Activated T-cell treated with anti-CD3 and anti-CD28 coated beads, Interleukin-2, amount 50 U/mL, for 72 hours (primary cell): ENCODE measurements around the gene MUC2. TPM values are rescaled to one million over a fixed set of nuclear protein-coding genes. Genes with fewer than 3 reads are reported as not detected.
A peak's percentile ranks its signal among the peaks of the same experiment; 100 is the strongest.

ENCODE experiments used
- ATAC-seq, 2 donors: fragments of 150-1000 bp; cut with Tn5 transposase; replicated peaks in 1 of 2; 2 replicates each; pipeline ENCODE4 v1.10.0; 2021; ENCODE audit warnings: moderate library complexity in 2 of 2, mild to moderate bottlenecking in 1 of 2
- DNase-seq, 2 donors: peaks; one replicate each; pipeline ENCODE4 v3.0.0; 2021 to 2022; ENCODE audit warnings: mixed read lengths in 1 of 2
- H3K27ac Mint-ChIP-seq: one replicate; pipeline ENCODE4 v1.8.0; 2022; ENCODE audit warnings: mild to moderate bottlenecking, moderate library complexity, mixed read lengths
- H3K27me3 Mint-ChIP-seq: one replicate; pipeline ENCODE4 v1.8.0; 2022; ENCODE audit warnings: low read depth, mixed read lengths
- H3K36me3 Mint-ChIP-seq, 2 donors: one replicate each; pipeline ENCODE4 v1.8.0; 2022; ENCODE audit warnings: mixed read lengths in 2 of 2, mild to moderate bottlenecking in 1 of 2; ENCODE audit not compliant: insufficient read depth in 2 of 2
- H3K4me1 Mint-ChIP-seq: one replicate; pipeline ENCODE4 v1.8.0; 2022; ENCODE audit warnings: low read depth, mixed read lengths
- H3K4me3 Mint-ChIP-seq, 2 donors: one replicate each; pipeline ENCODE4 v1.8.0; 2022; ENCODE audit warnings: mild to moderate bottlenecking in 2 of 2, mixed read lengths in 2 of 2, moderate library complexity in 2 of 2
- H3K9me3 Mint-ChIP-seq, 2 donors: one replicate each; pipeline ENCODE4 v1.8.0; 2022; ENCODE audit warnings: mixed read lengths in 2 of 2
- total RNA-seq, 2 donors: library from RNA; stranded (reverse); gene quantifications; one replicate each; pipeline ENCODE4 v1.2.3, GENCODE V29; 2022

MUC2 gene
- total RNA-seq, 2 donors from 2014 or later, result not detected

DNA sequence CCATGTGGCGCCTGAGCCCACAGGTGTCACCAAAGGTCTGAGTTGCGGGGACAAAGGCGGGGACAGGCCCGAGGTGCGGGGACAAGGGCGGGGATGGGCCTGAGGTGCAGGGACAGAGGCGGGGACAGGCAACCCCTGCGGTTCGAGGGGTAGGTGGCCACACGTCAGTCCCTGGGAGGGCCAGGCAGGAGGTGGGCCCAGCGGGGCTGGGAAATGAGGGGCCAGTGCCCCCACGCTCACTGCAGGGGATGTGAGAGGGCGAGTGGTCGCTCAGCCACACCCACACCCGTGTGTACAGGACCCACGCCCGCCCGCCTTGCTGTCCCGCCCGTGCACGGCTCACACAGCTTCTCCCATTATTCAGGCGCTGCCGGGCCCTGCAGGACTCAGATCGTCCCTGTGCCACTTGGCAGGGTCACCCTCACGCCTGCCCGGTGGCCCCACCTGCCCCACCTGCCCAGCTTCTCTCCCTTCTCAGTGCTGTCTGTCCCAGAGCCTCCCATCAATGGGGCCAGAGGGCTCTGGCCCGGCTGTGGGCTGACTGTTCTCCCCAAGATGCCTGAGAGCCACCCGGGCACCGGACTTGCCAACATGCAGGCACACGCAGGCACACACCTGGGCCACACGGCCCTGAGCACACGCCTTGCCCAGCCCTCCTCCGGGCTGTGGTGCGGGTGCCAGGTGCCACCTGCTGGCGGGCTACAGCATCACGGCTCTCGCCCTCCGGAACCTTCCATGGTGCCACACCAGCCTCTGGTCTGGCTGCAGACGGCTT is 23.9 kb upstream of the MUC2 start:
- Mint-ChIP-seq H3K9me3 (no peaks in the 10 kb centered on the region), H3K27ac (no peak overlapping the region), H3K4me1 (no peaks in the 10 kb centered on the region), H3K36me3 (no peaks in the 10 kb centered on the region), H3K27me3 (no peaks in the 10 kb centered on the region), H3K4me3 (no peak overlapping the region)
- DNase-seq, result peak; percentile 78 to 81
- peak; percentile 98 to 99 for ATAC-seq

DNA sequence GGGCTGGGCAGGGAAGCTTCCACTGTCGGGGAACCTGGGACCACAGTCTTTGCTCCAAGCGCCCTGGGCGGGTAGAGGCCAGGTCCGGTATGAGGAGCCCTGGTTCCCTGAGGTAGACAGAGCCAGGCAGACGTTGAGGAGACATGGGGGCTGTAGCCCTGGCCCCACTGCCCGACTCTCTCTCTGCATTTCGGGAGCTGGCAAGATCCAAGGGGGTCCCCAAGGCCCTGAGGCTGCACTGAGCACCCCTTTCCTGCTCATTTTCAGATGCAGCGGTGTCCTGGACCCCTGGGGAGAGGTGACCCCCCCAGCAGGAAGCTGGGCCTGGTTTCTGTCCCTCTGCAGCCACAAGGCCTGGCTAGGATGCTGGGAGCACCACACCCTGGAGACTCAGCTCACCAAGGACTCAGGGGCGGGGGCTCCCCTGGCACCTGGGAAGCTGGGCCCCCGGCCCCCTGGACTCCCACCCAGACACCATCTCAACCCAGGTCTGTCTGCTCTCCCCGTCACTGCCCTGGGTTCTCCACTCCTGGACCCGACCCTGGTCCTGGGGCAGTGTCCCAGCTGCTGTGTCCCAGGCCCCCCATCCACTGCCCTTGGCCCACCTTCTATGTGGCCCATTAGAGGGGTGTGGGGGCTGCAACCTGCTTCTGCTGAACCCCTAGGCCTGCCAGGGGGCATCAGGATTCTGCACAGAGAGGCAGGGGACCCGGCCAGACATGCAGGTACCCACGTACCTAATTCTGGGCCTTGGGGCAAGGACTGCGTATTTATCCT is 23.1 kb upstream of the MUC2 start:
- H3K27me3 Mint-ChIP-seq, result no peaks in the 10 kb centered on the region
- H3K4me1 Mint-ChIP-seq, result no peaks in the 10 kb centered on the region
- no peak overlapping the region for H3K27ac Mint-ChIP-seq
- no peaks in the 10 kb centered on the region for H3K36me3 Mint-ChIP-seq
- no peak for ATAC-seq
- H3K9me3 Mint-ChIP-seq, result no peaks in the 10 kb centered on the region
- no peak for DNase-seq
- no peak overlapping the region for H3K4me3 Mint-ChIP-seq

DNA sequence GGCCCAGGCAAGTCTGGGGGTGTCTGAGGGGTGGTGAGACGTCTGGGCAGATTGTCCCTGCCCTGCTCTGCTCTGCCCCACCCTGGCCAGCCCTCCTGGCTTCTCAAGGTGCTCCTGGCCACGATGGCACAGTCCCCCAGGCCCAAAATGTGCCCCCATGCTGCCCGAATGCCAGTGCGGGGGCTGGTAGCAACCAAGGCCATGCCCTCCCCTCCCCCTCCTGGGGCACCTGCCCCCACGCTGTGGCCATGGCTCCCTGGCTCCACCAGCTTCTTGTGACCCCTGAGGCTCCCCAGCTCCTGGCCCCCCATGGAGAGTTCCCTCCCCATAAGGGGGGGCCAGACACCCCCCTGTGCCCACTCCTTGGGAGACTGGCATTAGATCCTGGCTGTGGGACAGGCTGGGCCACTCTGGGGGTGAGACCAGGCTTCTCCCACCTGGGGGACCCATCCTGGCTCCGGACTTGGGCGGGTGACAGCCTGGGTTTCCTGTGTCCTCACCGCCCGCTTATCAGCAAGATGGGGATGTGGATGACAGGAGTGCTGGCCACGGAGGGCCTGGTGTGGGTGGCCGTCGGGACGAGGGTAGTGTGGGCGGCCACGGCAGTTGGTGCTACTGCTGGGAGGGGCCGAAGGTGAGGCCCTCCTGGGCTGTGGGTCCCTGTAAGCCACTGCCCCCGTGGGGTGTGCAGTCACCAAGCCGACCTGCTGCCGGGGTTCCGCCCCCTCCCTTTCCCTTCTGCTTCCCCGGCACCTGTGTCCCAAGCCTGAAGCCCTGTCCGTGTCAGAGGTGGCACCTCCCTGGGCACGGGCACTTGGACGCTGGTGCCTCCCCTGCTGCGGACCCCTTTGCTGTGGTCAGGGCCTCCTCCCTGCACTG is 22.3 kb upstream of the MUC2 start:
- H3K36me3 Mint-ChIP-seq, result no peaks in the 10 kb centered on the region
- ATAC-seq (no peak), DNase-seq (no peak)
- H3K4me1 Mint-ChIP-seq, result no peaks in the 10 kb centered on the region
- no peaks in the 10 kb centered on the region for H3K9me3 Mint-ChIP-seq
- H3K27me3 Mint-ChIP-seq, result no peaks in the 10 kb centered on the region
- H3K4me3 Mint-ChIP-seq, result no peak overlapping the region
- no peak overlapping the region for H3K27ac Mint-ChIP-seq

DNA sequence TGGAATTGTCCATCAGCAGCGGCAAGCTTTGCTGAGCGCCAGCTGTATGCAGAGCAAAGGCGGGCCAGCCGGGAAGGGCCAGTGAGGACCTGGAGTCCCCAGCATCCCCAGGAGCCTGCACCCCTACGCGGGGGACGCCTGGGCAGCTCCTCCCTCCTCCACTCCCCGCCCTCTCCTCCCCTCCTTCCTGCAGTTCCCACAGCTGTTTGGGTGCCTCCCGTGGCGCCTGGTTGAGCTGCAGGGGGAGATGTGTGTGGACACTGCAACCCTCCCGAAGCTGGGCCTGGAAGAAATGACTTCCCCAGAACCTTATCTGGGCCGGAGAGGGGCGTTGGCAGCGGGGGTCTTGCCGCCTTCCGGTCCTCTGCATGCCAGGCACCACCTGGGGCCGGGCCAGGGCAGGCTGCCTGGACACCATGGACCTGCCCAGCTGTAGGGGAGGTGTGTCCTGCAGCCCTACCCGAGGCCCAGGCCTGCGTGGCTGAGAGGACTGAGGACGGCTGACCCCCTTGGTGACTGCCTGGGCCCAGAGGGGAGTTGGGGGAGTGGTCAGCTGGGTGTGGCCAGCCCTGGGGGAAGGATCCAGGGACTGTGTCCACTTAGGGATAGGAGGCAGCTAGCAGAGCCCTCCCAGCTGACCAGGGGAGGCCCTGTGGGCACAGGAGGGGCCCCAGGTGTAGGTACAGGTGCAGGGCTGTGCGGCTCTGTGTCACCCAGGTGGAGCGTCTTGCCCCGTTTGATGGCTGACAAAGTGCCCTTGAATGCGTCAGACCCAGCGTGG is 21.4 kb upstream of the MUC2 start:
- ATAC-seq (no peak), DNase-seq (no peak)
- Mint-ChIP-seq H3K27me3 (no peaks in the 10 kb centered on the region), H3K9me3 (no peaks in the 10 kb centered on the region), H3K4me1 (no peaks in the 10 kb centered on the region), H3K36me3 (no peaks in the 10 kb centered on the region), H3K27ac (no peak overlapping the region), H3K4me3 (no peak overlapping the region)

DNA sequence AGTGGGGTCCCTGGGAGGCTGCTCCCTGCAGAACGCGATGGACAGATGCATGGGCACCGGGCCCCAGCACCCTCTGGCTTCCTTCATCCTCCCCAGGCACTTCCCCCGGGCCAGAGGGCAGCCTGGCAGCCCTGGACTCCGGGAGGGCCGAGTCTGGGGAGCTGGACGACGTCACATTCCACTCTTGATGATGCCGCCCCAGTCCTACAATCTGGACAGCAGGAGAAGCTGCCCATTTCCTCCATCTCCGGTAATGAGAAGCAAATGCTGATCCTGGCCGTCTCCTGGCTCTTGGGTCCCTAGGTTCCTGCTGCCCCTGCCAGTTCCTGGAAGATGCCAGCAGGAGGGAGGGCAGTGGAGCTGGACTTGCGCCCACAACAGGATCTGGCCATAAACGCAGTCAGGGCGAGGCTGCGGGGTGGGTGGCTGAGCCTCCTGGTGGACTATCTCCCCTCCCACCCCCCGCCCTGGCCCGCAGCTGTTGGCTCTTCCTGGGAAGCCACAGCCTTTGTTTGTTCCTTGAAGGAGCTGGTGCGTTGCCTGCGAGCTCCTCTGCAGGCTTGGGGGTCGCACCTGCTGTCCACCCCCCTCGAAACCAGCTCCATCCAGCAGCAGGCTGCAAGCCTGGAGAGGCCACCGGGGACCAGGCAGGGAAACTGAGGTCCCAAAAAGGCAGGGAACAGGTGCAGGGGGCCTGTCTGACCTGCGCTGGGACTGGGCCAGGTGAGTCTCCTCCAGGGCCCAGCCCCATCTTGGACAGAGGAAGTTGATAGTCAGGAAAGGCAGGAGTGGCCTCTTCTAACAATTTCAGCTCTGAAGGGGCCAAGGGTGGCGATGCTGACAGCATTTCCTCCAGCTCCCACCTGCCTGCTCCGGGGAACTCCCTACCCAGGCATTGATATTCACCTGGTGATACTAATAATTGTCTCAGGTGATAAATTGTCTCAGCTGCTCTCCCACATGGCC is 20.2 kb upstream of the MUC2 start:
- no peaks in the 10 kb centered on the region for H3K4me1 Mint-ChIP-seq
- DNase-seq, result no peak
- no peaks in the 10 kb centered on the region for H3K36me3 Mint-ChIP-seq

DNA sequence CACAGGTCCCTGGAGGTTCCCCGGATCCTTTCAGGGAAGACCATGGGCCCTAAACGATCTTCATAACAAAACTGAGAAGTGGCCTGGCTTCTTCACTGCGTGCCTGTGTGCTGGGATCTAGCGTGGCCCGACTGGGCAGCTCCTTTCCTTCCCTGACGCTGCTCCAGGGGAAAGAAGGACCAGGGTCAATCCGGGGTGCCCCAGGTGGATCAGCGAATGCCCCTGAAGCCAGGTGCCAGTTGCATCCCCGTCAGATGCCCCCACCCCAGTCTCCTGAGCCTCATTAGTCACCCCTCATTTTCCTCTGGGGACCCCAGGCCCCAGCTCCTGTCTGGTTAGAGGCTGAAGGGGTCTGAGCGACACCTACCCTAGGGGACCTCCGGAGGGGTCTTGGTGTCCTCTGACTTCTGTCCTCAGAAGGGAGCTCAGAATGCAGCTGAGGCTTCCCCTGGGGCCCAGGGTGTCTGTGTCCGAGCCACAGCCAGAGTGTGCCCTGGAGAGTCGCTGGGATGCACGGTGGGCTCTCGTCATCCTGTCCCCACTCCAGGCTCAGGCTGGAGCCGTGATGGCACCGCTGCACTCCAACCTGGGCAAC is 19.5 kb upstream of the MUC2 start:
- no peak overlapping the region for H3K27ac Mint-ChIP-seq
- H3K36me3 Mint-ChIP-seq, result no peaks in the 10 kb centered on the region
- ATAC-seq (no peak), DNase-seq (no peak)
- H3K4me3 Mint-ChIP-seq, result no peak overlapping the region
- no peaks in the 10 kb centered on the region for H3K4me1 Mint-ChIP-seq
- H3K9me3 Mint-ChIP-seq, result no peaks in the 10 kb centered on the region
- H3K27me3 Mint-ChIP-seq, result no peaks in the 10 kb centered on the region

More for the DNA sequence above, 20.2 kb upstream of the MUC2 start:
- ATAC-seq, result no peak
- H3K27me3 Mint-ChIP-seq, result no peaks in the 10 kb centered on the region
- no peak overlapping the region for H3K4me3 Mint-ChIP-seq
- no peaks in the 10 kb centered on the region for H3K9me3 Mint-ChIP-seq
- H3K27ac Mint-ChIP-seq, result no peak overlapping the region

DNA sequence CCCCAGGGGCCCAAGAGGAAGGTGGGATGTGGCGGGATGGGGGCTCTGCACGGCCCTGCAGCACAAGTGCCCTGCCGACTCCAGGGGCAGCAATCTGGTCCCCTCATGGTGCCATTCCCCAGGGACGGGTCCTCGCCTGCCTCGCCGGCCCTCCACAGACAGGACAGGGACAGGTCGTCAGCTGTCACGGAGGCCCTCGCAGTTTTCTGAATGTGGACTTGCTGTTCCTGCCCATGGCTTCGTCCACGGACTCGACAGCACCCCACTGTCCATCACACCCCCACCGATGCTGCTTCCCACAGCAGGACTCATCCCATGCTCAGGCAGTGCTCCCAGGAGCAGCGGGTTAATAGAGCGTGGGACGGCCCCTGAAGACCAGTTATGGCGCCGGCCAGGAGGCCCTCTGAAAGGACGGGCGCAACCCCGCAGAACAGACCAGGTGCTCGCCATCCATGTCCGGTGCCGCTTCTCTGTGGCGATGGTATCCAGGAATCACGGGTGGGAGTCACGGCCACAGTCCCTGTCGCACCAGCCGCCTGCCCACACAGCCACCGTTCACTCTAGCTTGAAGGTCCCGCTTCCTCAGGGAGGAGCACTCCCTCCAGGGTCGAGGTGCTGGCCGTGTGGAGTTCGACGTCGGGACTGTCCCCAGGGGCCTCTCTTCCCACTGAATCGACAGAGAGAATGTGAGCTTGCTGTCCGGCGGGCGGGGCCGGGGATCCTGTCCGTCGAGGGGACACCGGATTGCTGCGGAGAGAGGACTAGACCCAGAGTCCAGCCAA is 18.5 kb upstream of the MUC2 start:
- no peaks in the 10 kb centered on the region for H3K4me1 Mint-ChIP-seq
- H3K36me3 Mint-ChIP-seq, result no peaks in the 10 kb centered on the region
- H3K9me3 Mint-ChIP-seq, result no peaks in the 10 kb centered on the region
- ATAC-seq, result no peak
- no peak for DNase-seq
- H3K27ac Mint-ChIP-seq, result no peak overlapping the region
- H3K27me3 Mint-ChIP-seq, result no peaks in the 10 kb centered on the region
- H3K4me3 Mint-ChIP-seq, result no peak overlapping the region

DNA sequence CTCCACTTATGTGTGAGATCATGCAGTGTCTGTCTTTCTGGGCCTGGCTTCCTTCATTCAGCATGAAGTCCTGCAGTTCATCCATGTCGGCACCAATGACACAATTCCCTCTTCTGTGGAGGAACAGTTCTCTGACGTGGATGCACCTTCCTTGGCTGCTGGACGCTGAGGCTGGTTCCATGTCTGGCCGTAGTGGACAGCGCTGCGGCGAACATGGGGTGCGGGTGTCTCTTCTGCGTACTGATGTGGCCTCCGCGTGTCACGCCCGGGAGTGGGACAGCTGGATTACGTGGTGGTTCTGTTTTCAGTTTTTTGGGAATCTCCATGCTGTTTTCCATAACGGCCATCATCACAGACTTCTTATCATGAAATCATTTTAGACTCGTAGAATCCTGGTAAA is 16.9 kb upstream of the MUC2 start:
- DNase-seq (no peak), ATAC-seq (no peak)

DNA sequence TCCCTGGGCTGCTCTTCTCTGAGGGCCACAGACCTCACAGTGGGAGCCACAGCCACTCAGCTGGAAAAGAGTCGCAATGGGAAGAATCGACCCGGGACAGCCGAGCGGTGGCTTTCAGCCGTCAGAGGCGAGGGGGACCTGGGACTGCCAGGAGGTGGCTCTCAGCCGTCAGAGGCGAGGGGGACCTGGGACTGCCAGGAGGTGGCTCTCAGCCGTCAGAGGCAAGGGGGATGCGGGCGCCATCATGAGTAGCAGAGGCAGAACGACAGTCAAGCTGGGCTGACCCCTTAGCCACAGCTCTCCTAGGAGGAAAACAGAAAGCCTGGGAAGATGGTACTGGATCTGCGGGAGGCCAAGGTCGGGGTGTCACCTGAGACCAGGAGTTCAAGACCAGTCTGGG is 14.9 kb upstream of the MUC2 start:
- Mint-ChIP-seq H3K9me3 (peaks cover 0 to 4% of the 10 kb centered on the region in 2 donors), H3K27ac (no peak overlapping the region), H3K4me3 (no peak overlapping the region), H3K27me3 (no peaks in the 10 kb centered on the region), H3K4me1 (peaks cover 18% of the 10 kb centered on the region), H3K36me3 (no peaks in the 10 kb centered on the region)
- DNase-seq (no peak), ATAC-seq (no peak)

More for the DNA sequence above, 16.9 kb upstream of the MUC2 start:
- no peak overlapping the region for H3K27ac Mint-ChIP-seq
- no peaks in the 10 kb centered on the region for H3K27me3 Mint-ChIP-seq
- H3K36me3 Mint-ChIP-seq, result no peaks in the 10 kb centered on the region
- H3K4me3 Mint-ChIP-seq, result no peak overlapping the region
- H3K9me3 Mint-ChIP-seq, result peaks cover 0 to 4% of the 10 kb centered on the region in 2 donors
- peaks cover 3% of the 10 kb centered on the region for H3K4me1 Mint-ChIP-seq

DNA sequence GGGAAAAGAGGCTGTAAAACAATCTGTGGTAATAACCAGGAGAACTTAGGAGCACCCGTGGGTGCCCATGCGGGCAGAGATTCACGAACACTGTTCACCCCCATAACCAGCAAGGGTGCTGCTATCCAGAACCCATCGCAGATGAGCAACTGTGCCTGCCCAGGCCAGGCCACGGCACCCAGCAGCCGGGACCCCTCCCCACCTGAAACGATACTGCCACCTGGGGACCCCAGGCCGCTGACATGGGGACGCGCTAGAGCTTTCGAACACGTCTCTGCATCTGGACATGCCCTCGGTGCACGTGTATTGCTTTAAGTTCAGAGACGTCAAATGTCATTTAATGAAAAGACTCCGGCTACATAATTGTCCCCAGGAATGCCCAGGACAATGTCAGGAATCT is 14.3 kb upstream of the MUC2 start:
- ATAC-seq (no peak), DNase-seq (no peak)
- H3K27ac Mint-ChIP-seq, result no peak overlapping the region
- H3K4me1 Mint-ChIP-seq, result peaks cover 18% of the 10 kb centered on the region
- H3K36me3 Mint-ChIP-seq, result no peaks in the 10 kb centered on the region
- H3K27me3 Mint-ChIP-seq, result peaks cover under 1% of the 10 kb centered on the region
- no peak overlapping the region for H3K4me3 Mint-ChIP-seq
- peaks cover 0 to 4% of the 10 kb centered on the region in 2 donors for H3K9me3 Mint-ChIP-seq
